ENCODE measurements around the gene SMCO4. TPM values are rescaled to one million over a fixed set of nuclear protein-coding genes. Genes with fewer than 3 reads are reported as not detected.

The SMCO4 gene
- total and polyA plus RNA-seq, 2 donors (not counting 1 experiment from before 2014, with no cell fraction given): 3.6 to 5.1 TPM

DNA sequence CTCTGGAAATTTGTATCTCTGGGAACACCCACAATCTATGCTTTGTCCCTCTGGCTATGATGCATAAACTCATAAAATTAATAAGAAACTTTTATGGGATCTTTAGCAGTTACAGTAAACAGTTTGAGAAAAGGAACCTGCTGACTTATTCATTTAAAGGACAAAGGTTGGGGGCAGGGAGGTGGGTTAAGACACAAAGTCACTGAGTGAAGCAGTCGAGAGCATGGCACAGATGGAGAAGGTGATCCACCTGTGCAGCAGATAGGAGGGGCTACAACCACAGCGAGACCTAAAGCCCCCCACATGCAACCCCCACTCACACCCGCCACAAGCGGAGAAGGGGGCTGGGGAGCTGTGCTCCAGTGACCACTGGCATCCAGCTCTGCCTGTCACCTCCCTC lies 45.0 kb downstream of the SMCO4 start:
- no peaks in the 10 kb centered on the region for H3K9me3 Mint-ChIP-seq (ENCODE audit: insufficient read depth)
- TF ChIP-seq EZH2 (IDR thresholded peaks at IDR 0.05; ENCODE audit: borderline replicate concordance, insufficient read depth, low read depth, low read length, poor library complexity, severe bottlenecking) (no peak), CTCF (IDR thresholded peaks at IDR 0.05) (no peak)
- no peaks in the 10 kb centered on the region for H3K36me3 ChIP-seq (replicated peaks in 1 of 2; ENCODE audit: control extremely low read depth in 1 of 2, control insufficient read depth in 1 of 2, extremely low read depth in 1 of 2, insufficient read depth in 2 of 2, low read length in 1 of 2)
- no peaks in the 10 kb centered on the region for H3K79me2 ChIP-seq (ENCODE audit: control insufficient read depth, insufficient read depth, low read length)
- ChIA-PET POLR2A (no interaction called here), CTCF (interaction anchor here (0.5 kb wide), 1 partner anchor 14 kb away, joined by 4 read pairs; no protein-coding TSS in a partner anchor)
- H3K27me3 Mint-ChIP-seq: no peaks in the 10 kb centered on the region
- H3K27me3 ChIP-seq (replicated peaks in 1 of 4; ENCODE audit: control extremely low read depth in 1 of 4, control insufficient read depth in 3 of 4, insufficient read depth in 4 of 4, low read length in 3 of 4): no peaks in the 10 kb centered on the region
- no peak overlapping the region for H3K27ac ChIP-seq (ENCODE audit: low read length in 2 of 2)
- H3K9me3 ChIP-seq (ENCODE audit: control extremely low read depth in 1 of 3, control insufficient read depth in 2 of 3, insufficient read depth in 1 of 3, low read length in 2 of 3): no peaks in the 10 kb centered on the region
- no peaks in the 10 kb centered on the region for H3K4me1 ChIP-seq (ENCODE audit: control insufficient read depth in 2 of 2, insufficient read depth in 2 of 2, low read length in 2 of 2)
- no peak for ATAC-seq (ENCODE audit: low read depth)
- H3K4me2 ChIP-seq (replicated peaks; ENCODE audit: low read depth, low read length, poor library complexity, severe bottlenecking): no peak overlapping the region
- WGBS (ENCODE audit: insufficient coverage): 100% methylated on average over 2 of the region's 4 CpGs
- H3K4me3 ChIP-seq (ENCODE audit: control extremely low read depth in 1 of 5, extremely low read depth in 1 of 5, insufficient read depth in 1 of 5, low read depth in 2 of 5, low read length in 4 of 5): no peak overlapping the region
- H2AFZ ChIP-seq (ENCODE audit: insufficient read depth, low read depth, low read length, poor library complexity, severe bottlenecking): no peak overlapping the region
- no peak overlapping the region for H3K4me3 Mint-ChIP-seq
- H4K20me1 ChIP-seq (ENCODE audit: control insufficient read depth, insufficient read depth, low read length, poor library complexity, severe bottlenecking): no peaks in the 10 kb centered on the region
- intact Hi-C loops (cut with micrococcal nuclease): no loop called here
- no peaks in the 10 kb centered on the region for H3K4me1 Mint-ChIP-seq
- no peak overlapping the region for H3K27ac Mint-ChIP-seq
- DNase-seq: no peak
- H3K9ac ChIP-seq (ENCODE audit: low read length): no peak overlapping the region

GRCh38 chr11:93497596-93497995 lies 45.6 kb downstream of the SMCO4 start:
- H3K27ac ChIP-seq (ENCODE audit: low read length in 2 of 2): no peak overlapping the region
- Mint-ChIP-seq H3K27me3 (no peaks in the 10 kb centered on the region), H3K4me1 (no peaks in the 10 kb centered on the region), H3K4me3 (no peak overlapping the region), H3K9me3 (ENCODE audit: insufficient read depth) (no peaks in the 10 kb centered on the region), H3K27ac (no peak overlapping the region)
- ATAC-seq (ENCODE audit: low read depth): no peak
- WGBS (ENCODE audit: insufficient coverage): 79% methylated on average over 2 of the region's 2 CpGs
- POLR2A ChIA-PET: no interaction called here
- CTCF ChIA-PET: no interaction called here
- intact Hi-C loops (cut with micrococcal nuclease): no loop called here
- no peaks in the 10 kb centered on the region for H3K36me3 ChIP-seq (replicated peaks in 1 of 2; ENCODE audit: control extremely low read depth in 1 of 2, control insufficient read depth in 1 of 2, extremely low read depth in 1 of 2, insufficient read depth in 2 of 2, low read length in 1 of 2)
- TF ChIP-seq CTCF (IDR thresholded peaks at IDR 0.05) (no peak), EZH2 (IDR thresholded peaks at IDR 0.05; ENCODE audit: borderline replicate concordance, insufficient read depth, low read depth, low read length, poor library complexity, severe bottlenecking) (no peak)
- no peaks in the 10 kb centered on the region for H3K9me3 ChIP-seq (ENCODE audit: control extremely low read depth in 1 of 3, control insufficient read depth in 2 of 3, insufficient read depth in 1 of 3, low read length in 2 of 3)
- H3K27me3 ChIP-seq (replicated peaks in 1 of 4; ENCODE audit: control extremely low read depth in 1 of 4, control insufficient read depth in 3 of 4, insufficient read depth in 4 of 4, low read length in 3 of 4): no peaks in the 10 kb centered on the region
- H3K9ac ChIP-seq (ENCODE audit: low read length): no peak overlapping the region
- no peaks in the 10 kb centered on the region for H3K79me2 ChIP-seq (ENCODE audit: control insufficient read depth, insufficient read depth, low read length)
- H3K4me3 ChIP-seq (ENCODE audit: control extremely low read depth in 1 of 5, extremely low read depth in 1 of 5, insufficient read depth in 1 of 5, low read depth in 2 of 5, low read length in 4 of 5): no peak overlapping the region
- H4K20me1 ChIP-seq (ENCODE audit: control insufficient read depth, insufficient read depth, low read length, poor library complexity, severe bottlenecking): no peaks in the 10 kb centered on the region
- no peak overlapping the region for H3K4me2 ChIP-seq (replicated peaks; ENCODE audit: low read depth, low read length, poor library complexity, severe bottlenecking)
- H3K4me1 ChIP-seq (ENCODE audit: control insufficient read depth in 2 of 2, insufficient read depth in 2 of 2, low read length in 2 of 2): no peaks in the 10 kb centered on the region
- DNase-seq: no peak
- no peak overlapping the region for H2AFZ ChIP-seq (ENCODE audit: insufficient read depth, low read depth, low read length, poor library complexity, severe bottlenecking)
